Measurements from ENCODE around the gene TRIM31.

TRIM31 gene

GRCh38 chr6:30112402-30112994 lies 392 bp downstream of the TRIM31 start:
- no peak for DNase-seq (ENCODE audit: low spot score)

- DNase-seq (ENCODE audit: low spot score) = no peak
These were observed 1.5 kb downstream of the TRIM31 start for GRCh38 chr6:30111266-30111856.

- DNase-seq (ENCODE audit: low spot score) = no peak
These were observed 8.2 kb downstream of the TRIM31 start for GRCh38 chr6:30104661-30105060.

DNA sequence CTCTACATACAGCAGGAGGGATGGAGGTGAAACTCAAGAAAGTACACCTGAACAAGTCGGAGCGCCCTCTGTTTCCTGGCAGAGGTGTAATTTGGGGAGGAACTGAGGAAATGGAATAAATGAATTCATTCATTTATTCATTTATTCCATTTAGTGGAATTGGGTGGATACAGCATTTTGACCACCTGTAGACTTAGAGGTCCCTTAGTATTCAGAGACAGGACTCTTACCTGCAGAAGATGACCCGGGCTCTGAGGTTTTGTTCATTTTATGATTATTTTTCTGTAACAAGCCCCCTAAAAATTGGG lies 9.1 kb downstream of the TRIM31 start:
- DNase-seq (ENCODE audit: low spot score) = no peak

GRCh38 chr6:30102970-30103871 lies 9.7 kb downstream of the TRIM31 start:
- DNase-seq (ENCODE audit: low spot score) = peak; percentile 96

GRCh38 chr6:30102414-30102969 lies 10.4 kb downstream of the TRIM31 start:
- DNase-seq (ENCODE audit: low spot score) = no peak

DNA sequence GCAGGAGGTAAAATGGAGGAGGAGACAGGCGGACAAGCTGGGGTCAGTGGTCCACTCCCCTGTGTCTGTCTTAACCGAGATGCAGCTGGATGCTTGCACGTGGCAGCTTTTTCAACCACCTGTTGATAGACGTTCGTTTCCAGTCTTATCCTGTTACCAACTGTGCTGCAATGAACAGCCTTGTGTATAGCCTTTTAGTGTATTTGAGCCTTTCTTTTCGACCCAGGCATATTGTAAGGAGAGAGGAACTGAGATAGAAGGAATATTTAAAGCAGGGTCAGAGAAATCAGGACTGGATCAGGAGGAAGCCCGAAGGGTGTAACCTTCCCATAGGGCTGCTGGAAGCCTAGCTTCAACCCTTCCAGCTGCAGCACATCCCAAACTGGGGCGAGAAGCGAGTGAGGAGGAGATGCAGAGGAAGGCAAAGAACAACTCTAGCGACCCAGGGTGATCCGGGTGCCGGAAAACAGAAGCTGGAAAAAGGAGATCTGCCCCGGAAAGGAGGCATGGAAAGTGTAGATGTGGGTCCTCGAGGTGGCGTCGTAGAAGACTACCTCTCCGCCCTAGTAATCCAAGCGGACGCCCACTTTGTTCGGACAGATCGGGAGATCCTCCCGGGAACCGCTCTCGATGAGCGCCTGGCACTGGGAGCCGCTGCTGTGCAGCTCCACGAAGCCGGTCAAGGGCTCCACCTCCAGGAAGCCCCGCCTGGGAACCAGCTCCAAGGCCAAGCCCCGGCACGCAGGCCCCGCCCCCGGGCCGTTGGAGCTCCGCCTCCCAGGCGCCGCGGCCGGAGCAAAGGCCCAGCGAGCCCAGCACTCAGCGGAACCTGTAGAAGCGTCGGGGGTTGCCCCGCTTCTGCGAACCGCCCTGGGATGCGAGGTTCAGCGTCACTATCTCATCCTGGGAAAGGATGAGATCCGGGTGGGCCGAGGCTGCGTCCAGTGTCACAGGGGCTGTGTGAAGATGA lies 11.2 kb downstream of the TRIM31 start:
- peak; percentile 93 for DNase-seq (ENCODE audit: low spot score)

GRCh38 chr6:30100585-30101443 lies 12.1 kb downstream of the TRIM31 start:
- no peak for DNase-seq (ENCODE audit: low spot score)

GRCh38 chr6:30100154-30100553 lies 12.7 kb downstream of the TRIM31 start:
- DNase-seq (ENCODE audit: low spot score) = no peak

GRCh38 chr6:30097902-30098768 lies 14.8 kb downstream of the TRIM31 start:
- DNase-seq (ENCODE audit: low spot score) = no peak

DNA sequence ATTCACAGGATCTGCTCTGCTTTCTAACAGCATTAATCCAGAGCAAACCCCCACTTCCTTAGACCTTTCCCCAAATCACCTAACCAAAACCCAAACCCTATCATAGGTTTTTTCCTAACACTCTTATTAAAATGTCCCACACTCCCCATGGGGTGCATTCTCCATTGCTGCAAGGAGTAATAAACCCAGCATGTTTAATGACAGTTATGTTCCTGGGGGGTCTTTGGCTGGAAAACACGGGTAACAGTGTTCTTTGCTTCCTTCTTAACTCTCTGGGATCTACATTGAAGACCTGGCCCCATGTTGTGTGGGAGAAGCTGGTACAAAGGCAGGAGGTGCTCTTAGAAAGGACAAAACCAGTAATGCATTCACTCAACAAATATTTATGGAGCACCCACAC lies 16.1 kb downstream of the TRIM31 start:
- DNase-seq (ENCODE audit: low spot score) = no peak

DNA sequence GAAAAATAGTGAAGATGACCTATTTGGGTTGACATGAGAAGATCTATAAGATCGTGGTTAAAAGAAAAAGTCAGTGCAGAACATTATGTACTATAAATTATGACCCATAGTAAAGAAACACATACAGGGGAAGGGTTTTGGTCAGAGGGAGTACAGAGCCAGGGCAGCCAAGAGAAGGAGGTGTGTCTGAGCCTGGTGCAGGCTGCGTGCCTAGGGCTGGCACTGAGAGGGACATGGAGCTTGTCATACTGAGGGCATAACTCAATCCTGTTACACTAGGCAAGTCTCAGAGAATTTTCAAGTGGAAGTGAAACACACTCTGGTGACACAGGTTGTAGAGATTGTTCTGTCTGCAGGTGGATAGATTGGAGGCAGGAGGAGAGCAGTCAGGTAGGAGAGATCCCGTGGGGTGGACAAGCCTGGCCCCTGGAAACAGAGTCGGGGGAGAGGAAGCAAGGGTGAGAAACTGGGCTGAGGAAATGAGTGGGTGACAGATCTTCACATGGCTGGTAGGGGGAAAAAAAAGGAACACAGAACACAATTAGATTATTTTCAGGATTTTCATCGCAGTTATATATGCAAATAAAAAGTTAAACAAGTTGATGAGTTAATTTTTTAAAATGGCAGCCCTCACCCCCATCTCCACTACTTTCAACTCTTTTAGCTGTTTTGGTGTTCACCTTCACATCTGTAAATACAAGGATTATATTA lies 18.8 kb downstream of the TRIM31 start:
- no peak for DNase-seq (ENCODE audit: low spot score)

GRCh38 chr6:30092852-30093543 lies 19.9 kb downstream of the TRIM31 start:
- no peak for DNase-seq (ENCODE audit: low spot score)

GRCh38 chr6:30091577-30092381 lies 21.1 kb downstream of the TRIM31 start:
- no peak for DNase-seq (ENCODE audit: low spot score)

GRCh38 chr6:30087876-30088275 lies 25.0 kb downstream of the TRIM31 start:
- DNase-seq (ENCODE audit: low spot score) = no peak

DNA sequence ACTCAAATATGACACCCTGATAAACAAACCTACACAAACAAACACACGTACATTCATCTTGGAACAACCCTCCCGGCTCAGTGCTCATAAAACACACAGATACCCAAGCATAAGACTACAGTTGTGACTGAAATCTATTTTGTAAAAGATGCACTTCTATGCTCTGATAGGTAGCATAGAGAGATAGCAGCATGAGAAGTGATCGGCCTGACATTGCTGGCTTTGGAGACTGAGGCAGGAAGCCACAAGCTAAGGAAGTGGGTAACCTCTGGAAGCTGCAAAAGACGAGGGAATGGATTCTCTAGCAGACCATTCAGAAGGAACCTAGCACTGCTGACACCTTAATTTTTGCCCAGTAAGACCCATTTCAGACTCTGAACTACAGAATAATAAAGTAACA lies 35.7 kb downstream of the TRIM31 start:
- DNase-seq (ENCODE audit: low spot score) = no peak

GRCh38 chr6:30075790-30076732 lies 36.8 kb downstream of the TRIM31 start:
- peak; percentile 33 for DNase-seq (ENCODE audit: low spot score)

All from hematopoietic multipotent progenitor cell treated with erythropoietin and hydrocortisone succinate and interleukin-3 and kit ligand, for 17 days (in vitro differentiated cells).